ENCODE measurements around the gene PTPRM. TPM values are rescaled to one million over a fixed set of nuclear protein-coding genes. Genes with fewer than 3 reads are reported as not detected.

The PTPRM gene
- total and polyA plus RNA-seq, 2 of the 8 experiments (the other 6 are each of a cell fraction or from before 2014, with no cell fraction given), result 4.1 to 7.0 TPM

- H2BK120ac ChIP-seq (replicated peaks; ENCODE audit: low read depth, low read length), result no peak overlapping the region
- no peaks in the 10 kb centered on the region for H3K27me3 ChIP-seq (replicated peaks in 1 of 4; ENCODE audit: control insufficient read depth in 3 of 4, extremely low read depth in 1 of 4, insufficient read depth in 3 of 4, low read length in 3 of 4)
- H4K91ac ChIP-seq (replicated peaks; ENCODE audit: insufficient read length, low read length), result no peak overlapping the region
- H3K23ac ChIP-seq (ENCODE audit: insufficient read length), result no peak overlapping the region
- no peaks in the 10 kb centered on the region for H3K36me3 ChIP-seq (ENCODE audit: control insufficient read depth in 2 of 4, insufficient read depth in 4 of 4, low read length in 3 of 4)
- H3K79me2 ChIP-seq (ENCODE audit: control insufficient read depth in 1 of 2, insufficient read depth in 2 of 2, low read length in 2 of 2), result no peaks in the 10 kb centered on the region
- ChIA-PET POLR2A (ENCODE audit: partially characterized antibody) (no interaction called here), CTCF (ENCODE audit: partially characterized antibody) (interaction anchor here (1.0 to 1.1 kb wide), 2 partner anchors 23 to 953 kb away, joined by 3 read pairs; no protein-coding TSS in a partner anchor)
- H2BK12ac ChIP-seq (ENCODE audit: low read depth, low read length), result no peak overlapping the region
- peaks cover 0 to 6% (median 0%) of the 10 kb centered on the region in 4 experiments; a peak in 2 of 7 replicates for H3K4me1 ChIP-seq (replicated peaks in 1 of 4; ENCODE audit: control insufficient read depth in 3 of 4, insufficient read depth in 4 of 4, low read length in 3 of 4)
- H3K56ac ChIP-seq (replicated peaks; ENCODE audit: insufficient read length, low read depth, low read length), result no peak overlapping the region
- DNase-seq (ENCODE audit: low read depth in 1 of 2, low spot score in 2 of 2), result no peak
- H2BK5ac ChIP-seq (ENCODE audit: low read depth, low read length), result no peak overlapping the region
- H4K5ac ChIP-seq (ENCODE audit: insufficient read length, low read depth, low read length), result no peak overlapping the region
- H3K18ac ChIP-seq (ENCODE audit: extremely low read depth, low read length), result no peak overlapping the region
- no peak for FAIRE-seq
- no peaks in the 10 kb centered on the region for H3K9me3 ChIP-seq (ENCODE audit: insufficient read depth in 2 of 2, low read depth in 1 of 2, low read length in 1 of 2)
- no peak overlapping the region for H3K9ac ChIP-seq (replicated peaks in 1 of 4; ENCODE audit: extremely low read depth in 1 of 4, low read depth in 3 of 4, low read length in 3 of 4)
- no peak overlapping the region for H2BK15ac ChIP-seq (ENCODE audit: low read length)
- no peak overlapping the region for H3K4me2 ChIP-seq (ENCODE audit: insufficient read depth in 1 of 2, low read depth in 2 of 2, low read length in 2 of 2)
- no peak overlapping the region for H3K14ac ChIP-seq (ENCODE audit: insufficient read length)
- no peak overlapping the region for H3K4ac ChIP-seq (replicated peaks; ENCODE audit: insufficient read length, low read depth, low read length)
- H2AK5ac ChIP-seq (ENCODE audit: low read depth, low read length), result no peak overlapping the region
- H2BK20ac ChIP-seq (ENCODE audit: low read length), result no peak overlapping the region
- no peak overlapping the region for H4K8ac ChIP-seq (ENCODE audit: extremely low read depth, insufficient read depth, low read length)
- H3K23me2 ChIP-seq (ENCODE audit: low read depth, low read length), result no peaks in the 10 kb centered on the region
- WGBS, 2 experiments (ENCODE audit: extremely low coverage in 1 of 2, insufficient coverage in 1 of 2, insufficient read length in 1 of 2, insufficient replicate concordance in 2 of 2, low coverage in 1 of 2, low lambda C conversion rate in 2 of 2, missing lambda C conversion rate in 1 of 2), result 88% methylated on average over 2 of the region's 2 CpGs; no CpG with 5 or more reads in 1 of the 2 experiments
- H4K20me1 ChIP-seq (replicated peaks in 1 of 2; ENCODE audit: control insufficient read depth in 1 of 2, insufficient read depth in 2 of 2, low read length in 2 of 2), result no peaks in the 10 kb centered on the region
- H3K4me3 ChIP-seq (ENCODE audit: extremely low read depth in 1 of 4, insufficient read depth in 2 of 4, low read depth in 3 of 4, low read length in 4 of 4), result no peak overlapping the region
- no peak overlapping the region for H2AFZ ChIP-seq (ENCODE audit: low read length)
- H3K27ac ChIP-seq (ENCODE audit: low read depth, low read length), result no peak overlapping the region
- H3K79me1 ChIP-seq (ENCODE audit: low read depth, low read length), result no peaks in the 10 kb centered on the region
- TF ChIP-seq RBBP5 (IDR thresholded peaks at IDR 0.05; ENCODE audit: borderline replicate concordance, low read depth, low read length) (no peak), YY1 (IDR thresholded peaks at IDR 0.05; ENCODE audit: low read depth, low read length) (no peak), SUZ12 (IDR thresholded peaks at IDR 0.05; ENCODE audit: low read length) (no peak), ZNF274 (IDR thresholded peaks at IDR 0.05; ENCODE audit: borderline replicate concordance, extremely low read depth, low read length) (no peak), SRF (IDR thresholded peaks at IDR 0.05; ENCODE audit: low read depth, low read length) (no peak), POU5F1 (IDR thresholded peaks at IDR 0.05; ENCODE audit: low read depth, low read length) (no peak), POLR2A (IDR thresholded peaks at IDR 0.05; ENCODE audit: control extremely low read depth in 1 of 2, low read depth in 2 of 2, low read length in 2 of 2) (no peak), EGR1 (IDR thresholded peaks at IDR 0.05; ENCODE audit: borderline replicate concordance, low read depth, low read length) (no peak), CTCF (IDR thresholded peaks at IDR 0.05; ENCODE audit: control extremely low read depth in 1 of 3, insufficient read depth in 1 of 3, low read depth in 1 of 3, low read length in 3 of 3) (no peak), BCL11A (IDR thresholded peaks at IDR 0.05; ENCODE audit: low read depth in 2 of 2, low read length in 2 of 2) (no peak), NANOG (IDR thresholded peaks at IDR 0.05; ENCODE audit: insufficient read depth, low read depth, low read length, poor library complexity, severe bottlenecking) (no peak), SP1 (IDR thresholded peaks at IDR 0.05; ENCODE audit: low read depth, low read length) (no peak)
- TF ChIP-seq, protein P1, sequence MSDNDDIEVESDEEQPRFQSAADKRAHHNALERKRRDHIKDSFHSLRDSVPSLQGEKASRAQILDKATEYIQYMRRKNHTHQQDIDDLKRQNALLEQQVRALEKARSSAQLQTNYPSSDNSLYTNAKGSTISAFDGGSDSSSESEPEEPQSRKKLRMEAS (IDR thresholded peaks at IDR 0.05), result no peak
Measured at GRCh38 chr18:7886436-7886835, 319.3 kb downstream of the PTPRM start.
